Fibroblast of villous mesenchyme (primary cell): ENCODE results near the gene ZNF784. TPM values are rescaled to one million over a fixed set of nuclear protein-coding genes. Genes with fewer than 3 reads are reported as not detected.
"Not testable (repeated sequence)": the region's sequence is repeated elsewhere in the genome, so short reads cannot be mapped to it uniquely, and the experiment has no call there.

Source experiments
- DNase-seq: peaks from one replicate; pipeline ENCODE4 v3.0.0-alpha.2; 2010; ENCODE audit warnings: low read depth
- H3K4me3 ChIP-seq: 2 replicates; pipeline ENCODE4 v1.5.1; 2011; ENCODE audit warnings: low read depth, mild to moderate bottlenecking, low read length
- total RNA-seq: library from RNA; depleted of rRNA; stranded (reverse); fragments of >200 nt; gene quantifications from 2 replicates; pipeline ENCODE4 v1.2.3, GENCODE V29; 2012
- TF ChIP-seq, protein P1 (sequence below): IDR thresholded peaks from 2 replicates; pipeline ENCODE4 v1.5.1; 2012; ENCODE audit warnings: low read depth, mild to moderate bottlenecking, low read length; ENCODE audit not compliant: insufficient read depth

The ZNF784 gene
- total RNA-seq, 1 donor = 5.6 TPM

DNA sequence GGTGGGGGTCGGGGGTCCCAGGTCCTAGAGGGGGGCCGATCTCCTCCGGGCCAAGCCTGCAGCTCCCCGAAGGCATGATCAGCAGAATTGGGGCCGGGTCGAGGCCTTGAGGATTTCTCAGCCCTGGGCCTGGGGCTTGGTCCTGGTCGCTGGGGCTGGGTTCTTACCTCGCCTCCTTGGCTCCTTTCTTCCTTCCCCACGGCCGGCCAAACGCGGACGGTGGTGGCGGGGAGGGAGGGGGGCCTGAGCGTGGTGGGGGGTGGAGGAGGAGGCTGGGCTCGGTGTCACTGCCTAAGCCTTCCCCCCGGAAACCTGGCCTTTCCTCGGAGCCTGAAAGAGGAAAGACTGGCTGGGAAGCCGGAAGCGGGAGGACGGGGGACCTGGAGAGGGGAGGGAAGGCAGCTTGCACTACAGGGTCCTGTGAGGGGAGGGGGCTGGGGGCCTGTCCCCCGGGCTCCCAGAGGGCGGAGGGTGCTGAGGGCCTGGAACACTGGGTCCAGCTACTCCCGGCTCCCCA lies 43.7 kb downstream of the ZNF784 start, which contains the start of gene ZNF579:
Gene ZNF579, minus strand, starts transcription at position 221 of the 517 bp plus-strand sequence. CDS start 1,209 bp downstream, outside the sequence.
- DNase-seq = peak; percentile 86
- TF ChIP-seq, protein P1, sequence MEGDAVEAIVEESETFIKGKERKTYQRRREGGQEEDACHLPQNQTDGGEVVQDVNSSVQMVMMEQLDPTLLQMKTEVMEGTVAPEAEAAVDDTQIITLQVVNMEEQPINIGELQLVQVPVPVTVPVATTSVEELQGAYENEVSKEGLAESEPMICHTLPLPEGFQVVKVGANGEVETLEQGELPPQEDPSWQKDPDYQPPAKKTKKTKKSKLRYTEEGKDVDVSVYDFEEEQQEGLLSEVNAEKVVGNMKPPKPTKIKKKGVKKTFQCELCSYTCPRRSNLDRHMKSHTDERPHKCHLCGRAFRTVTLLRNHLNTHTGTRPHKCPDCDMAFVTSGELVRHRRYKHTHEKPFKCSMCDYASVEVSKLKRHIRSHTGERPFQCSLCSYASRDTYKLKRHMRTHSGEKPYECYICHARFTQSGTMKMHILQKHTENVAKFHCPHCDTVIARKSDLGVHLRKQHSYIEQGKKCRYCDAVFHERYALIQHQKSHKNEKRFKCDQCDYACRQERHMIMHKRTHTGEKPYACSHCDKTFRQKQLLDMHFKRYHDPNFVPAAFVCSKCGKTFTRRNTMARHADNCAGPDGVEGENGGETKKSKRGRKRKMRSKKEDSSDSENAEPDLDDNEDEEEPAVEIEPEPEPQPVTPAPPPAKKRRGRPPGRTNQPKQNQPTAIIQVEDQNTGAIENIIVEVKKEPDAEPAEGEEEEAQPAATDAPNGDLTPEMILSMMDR = no peak
- peak within 1 kb of the TSS; percentile 88 for H3K4me3 ChIP-seq

DNA sequence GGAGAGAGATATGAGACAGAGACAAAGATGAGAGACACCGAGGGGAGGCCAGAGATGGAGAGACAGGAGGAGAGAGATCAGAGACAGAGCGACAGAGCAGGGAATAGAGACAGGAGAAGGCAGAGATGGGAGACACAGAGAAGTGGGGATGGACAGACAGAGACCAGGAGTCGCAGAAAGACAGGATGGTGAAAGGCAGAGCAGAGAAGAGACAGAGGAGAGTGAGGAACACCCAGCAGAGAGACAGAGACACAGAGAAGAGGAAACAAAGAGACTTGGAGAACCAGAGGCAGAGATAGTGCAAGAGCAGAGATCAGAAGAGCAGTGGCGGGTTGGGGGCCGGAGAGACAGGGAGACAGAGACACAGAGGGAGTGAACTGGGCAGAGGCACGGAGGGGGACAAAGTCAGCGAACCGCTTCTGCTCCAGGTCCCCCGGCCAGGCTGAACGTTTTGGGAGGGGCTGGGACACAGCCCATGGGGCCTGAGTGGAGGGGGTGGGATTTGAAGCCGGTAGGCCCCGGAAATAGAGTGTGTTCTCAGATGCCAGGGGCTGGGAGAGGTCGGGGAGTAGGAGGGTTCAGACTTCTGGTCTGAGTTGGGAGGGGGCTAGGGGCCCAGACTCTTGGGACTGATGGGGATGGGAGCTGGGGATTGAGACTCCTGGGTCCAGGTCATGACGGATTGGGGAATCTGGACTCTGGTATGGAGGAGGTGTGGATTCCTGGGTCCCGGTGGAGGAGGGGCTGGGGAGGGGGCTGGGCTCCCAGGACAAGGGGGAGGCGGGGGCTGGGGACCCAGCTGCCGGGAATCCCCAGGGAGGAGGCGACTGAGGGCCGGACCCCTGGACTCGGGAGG lies 44.4 kb downstream of the ZNF784 start:
- peak; percentile 43 for DNase-seq
- TF ChIP-seq, protein P1 = no peak
- H3K4me3 ChIP-seq = peak overlapping the region; percentile 88

DNA sequence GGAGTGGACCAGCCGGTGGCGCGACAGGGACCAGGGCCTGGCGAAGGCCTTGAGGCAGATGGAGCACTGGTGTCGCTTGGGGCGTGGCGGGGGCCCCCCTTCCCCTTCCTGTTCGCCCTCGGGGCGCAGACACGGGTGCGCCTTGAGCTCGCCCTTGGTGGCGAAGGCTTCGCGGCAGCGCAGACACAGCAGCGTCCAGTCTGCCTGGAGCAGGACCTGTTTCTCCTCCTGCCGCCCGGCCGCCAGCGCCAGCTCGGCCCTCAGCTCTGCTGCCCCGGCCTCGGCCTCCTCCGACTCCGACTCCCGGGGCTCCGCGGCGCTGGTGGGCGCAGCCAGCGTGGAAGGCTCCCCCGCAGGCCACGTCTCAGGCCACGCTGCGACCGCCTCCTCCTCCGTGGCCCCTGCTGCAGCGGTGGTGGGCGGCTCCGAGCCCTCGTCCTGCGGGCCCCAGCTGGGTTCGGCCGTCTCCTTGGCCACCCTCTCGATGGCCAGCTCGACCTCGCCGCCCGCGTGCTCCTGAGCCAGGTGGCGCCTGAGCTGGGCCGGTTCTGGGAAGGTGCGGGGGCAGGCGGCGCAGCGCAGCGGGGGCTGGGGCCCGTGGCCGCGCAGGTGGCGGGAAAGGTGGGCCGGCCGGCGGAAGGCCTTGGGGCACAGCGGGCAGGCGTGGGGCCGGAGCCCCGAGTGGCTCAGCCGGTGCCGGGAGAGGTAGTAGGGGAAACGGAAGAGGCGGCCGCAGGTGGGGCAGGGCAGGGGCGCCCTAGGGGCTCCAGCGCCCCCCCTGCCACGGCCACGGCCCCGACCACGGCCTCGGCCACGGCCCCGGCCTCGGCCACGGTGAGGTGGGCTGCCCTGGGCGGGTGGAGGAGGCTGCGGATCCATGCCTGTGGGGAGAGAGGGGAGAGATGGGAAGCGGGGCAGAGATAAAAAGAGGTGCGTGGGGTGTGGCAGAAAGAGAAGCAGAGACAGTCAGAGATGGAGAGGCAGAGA lies 45.3 kb downstream of the ZNF784 start:
- no peak for DNase-seq

DNA sequence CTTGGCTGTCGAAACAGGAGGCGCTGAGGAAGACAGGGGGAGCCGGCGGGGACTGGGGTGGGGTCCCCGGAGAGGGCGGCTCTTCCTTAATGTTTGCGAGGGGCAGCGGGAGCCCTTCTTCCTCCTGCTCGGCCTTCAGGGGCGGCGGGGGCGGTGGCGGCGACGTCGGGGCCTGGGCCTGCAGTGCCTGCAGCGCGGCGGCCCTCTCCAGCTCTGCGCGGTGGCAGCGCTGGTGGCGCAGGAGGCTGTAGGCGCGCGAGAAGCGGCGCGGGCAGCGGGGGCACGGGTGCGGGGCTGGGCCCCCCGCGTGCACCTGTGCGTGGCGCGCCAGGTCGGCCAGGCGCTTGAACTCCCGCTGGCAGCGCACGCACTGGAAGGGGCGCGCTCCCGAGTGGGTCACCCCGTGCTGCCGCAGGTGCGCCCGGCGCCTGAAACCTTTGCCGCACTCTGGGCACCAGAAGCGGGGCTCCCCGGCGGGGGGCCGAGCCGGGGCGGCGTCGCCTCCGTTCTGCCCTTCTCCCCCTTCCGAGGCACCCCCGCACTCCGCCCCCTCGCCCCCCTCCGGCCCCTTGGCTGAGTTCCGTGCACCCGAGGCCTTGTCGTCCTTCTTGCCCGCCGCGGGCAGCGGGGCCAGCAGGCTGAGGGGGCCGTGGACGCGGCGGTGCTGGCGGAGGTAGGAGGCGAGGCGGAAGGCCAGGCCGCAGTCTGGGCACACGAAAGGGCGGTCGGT lies 46.2 kb downstream of the ZNF784 start:
- TF ChIP-seq, protein P1 = no peak
- no peak overlapping the region for H3K4me3 ChIP-seq
- no peak for DNase-seq

More for the DNA sequence above, 45.3 kb downstream of the ZNF784 start:
- peak overlapping the region; percentile 88 for H3K4me3 ChIP-seq
- TF ChIP-seq, protein P1 = no peak

DNA sequence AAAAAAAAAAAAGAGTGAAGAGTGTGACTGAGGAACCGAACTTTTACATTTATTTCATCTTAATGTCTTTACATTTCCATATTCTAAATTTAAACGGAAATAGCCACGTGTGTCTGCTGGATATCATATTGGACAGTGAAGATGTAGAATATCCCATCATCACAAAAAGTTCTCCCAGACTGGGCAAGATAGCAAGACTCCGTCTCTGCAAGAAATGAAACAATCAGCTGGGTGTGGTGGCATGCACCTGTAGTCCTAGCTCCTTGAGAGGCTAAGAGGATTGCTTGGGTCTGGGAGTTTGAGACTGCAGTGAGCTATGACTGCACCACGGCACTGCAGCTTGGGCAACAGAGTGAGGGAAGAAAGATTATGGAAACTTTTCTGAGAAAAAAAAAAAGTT lies 47.6 kb downstream of the ZNF784 start:
- H3K4me3 ChIP-seq = no peak overlapping the region
- DNase-seq = no peak
- TF ChIP-seq, protein P1 = no peak

DNA sequence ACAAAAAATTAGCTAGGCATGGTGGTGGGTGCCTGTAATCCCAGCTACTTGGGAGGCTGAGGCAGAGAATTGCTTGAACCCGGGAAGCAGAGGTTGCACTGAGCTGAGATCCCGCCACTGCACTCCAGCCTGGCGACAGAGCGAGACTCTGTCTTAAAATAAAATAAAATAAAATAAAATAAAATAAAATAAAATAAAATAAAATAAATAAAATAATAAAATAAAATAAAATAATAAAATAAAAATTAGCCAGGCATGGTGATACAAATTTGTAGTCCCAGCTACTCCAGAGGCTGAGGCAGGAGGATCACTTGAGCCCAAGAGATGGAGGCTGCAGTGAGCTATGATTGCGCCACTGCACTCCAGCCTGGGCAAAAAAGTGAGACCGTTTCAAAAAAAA lies 50.4 kb downstream of the ZNF784 start:
- not testable (repeated sequence) for H3K4me3 ChIP-seq

More for the DNA sequence above, 50.4 kb downstream of the ZNF784 start:
- DNase-seq = not testable (repeated sequence)

Other genes starting within 250 kb of the ZNF784 start
- not detected in 2 replicates for gene TMEM190, start 247.7 kb downstream of the ZNF784 start, total RNA-seq
- not detected in 2 replicates for gene TMEM238, start 240.3 kb downstream of the ZNF784 start, total RNA-seq
- gene RPL28, start 238.6 kb downstream of the ZNF784 start, total RNA-seq = 124 and 164 TPM in 2 replicates
- 108 and 155 TPM in 2 replicates for gene UBE2S, start 216.8 kb downstream of the ZNF784 start, total RNA-seq
- gene SHISA7, start 181.3 kb downstream of the ZNF784 start, total RNA-seq = not detected in 2 replicates
- 57.9 and 74.4 TPM in 2 replicates for gene ISOC2, start 162.9 kb downstream of the ZNF784 start, total RNA-seq
- not detected in 2 replicates for gene C19orf85, start 159.8 kb downstream of the ZNF784 start, total RNA-seq
- gene ZNF628, start 147.9 kb downstream of the ZNF784 start, total RNA-seq = 0.86 and 2.6 TPM in 2 replicates
- gene NAT14, start 139.4 kb downstream of the ZNF784 start, total RNA-seq = 18.1 and 20.3 TPM in 2 replicates
- 21.2 and 23.2 TPM in 2 replicates for gene SSC5D, start 136.1 kb downstream of the ZNF784 start, total RNA-seq
- not detected in 2 replicates for gene SBK2, start 87.4 kb downstream of the ZNF784 start, total RNA-seq
- gene SBK3, start 79.0 kb downstream of the ZNF784 start, total RNA-seq = under 0.01 TPM in 2 replicates
- 5.6 and 7.7 TPM in 2 replicates for gene ZNF579, start 43.7 kb downstream of the ZNF784 start, total RNA-seq
- gene FIZ1, start 25.0 kb downstream of the ZNF784 start, total RNA-seq = 4.3 and 5.2 TPM in 2 replicates
- 4.7 and 6.4 TPM in 2 replicates for gene ZNF524, start 24.3 kb downstream of the ZNF784 start, total RNA-seq
- gene ZNF865, start 18.9 kb downstream of the ZNF784 start, total RNA-seq = 1.3 and 1.9 TPM in 2 replicates
- gene ZNF580, start 16.4 kb upstream of the ZNF784 start, total RNA-seq = 5.5 and 5.6 TPM in 2 replicates
- gene ZNF581, start 19.1 kb upstream of the ZNF784 start, total RNA-seq = 11.0 and 13.0 TPM in 2 replicates
- 7.8 and 9.0 TPM in 2 replicates for gene CCDC106, start 23.6 kb upstream of the ZNF784 start, total RNA-seq
- gene U2AF2, start 30.5 kb upstream of the ZNF784 start, total RNA-seq = 99.9 and 111 TPM in 2 replicates
- gene EPN1, start 50.7 kb upstream of the ZNF784 start, total RNA-seq = 17.7 and 31.2 TPM in 2 replicates
- not detected in 2 replicates for gene NLRP9, start 113.8 kb upstream of the ZNF784 start, total RNA-seq
- not detected in 2 replicates for gene RFPL4A, start 134.5 kb upstream of the ZNF784 start, total RNA-seq
- not detected in 2 replicates for gene RFPL4AL1, start 144.6 kb upstream of the ZNF784 start, total RNA-seq
- gene NLRP11, start 207.4 kb upstream of the ZNF784 start, total RNA-seq = not detected in 2 replicates
- not detected in 2 replicates for gene NLRP4, start 212.0 kb upstream of the ZNF784 start, total RNA-seq